ENCODE results near the gene TEAD3. TPM values are rescaled to one million over a fixed set of nuclear protein-coding genes. Genes with fewer than 3 reads are reported as not detected.

Gene TEAD3
- total RNA-seq, 2 experiments from 2014 or later, result 0.07 to 0.12 TPM

DNA sequence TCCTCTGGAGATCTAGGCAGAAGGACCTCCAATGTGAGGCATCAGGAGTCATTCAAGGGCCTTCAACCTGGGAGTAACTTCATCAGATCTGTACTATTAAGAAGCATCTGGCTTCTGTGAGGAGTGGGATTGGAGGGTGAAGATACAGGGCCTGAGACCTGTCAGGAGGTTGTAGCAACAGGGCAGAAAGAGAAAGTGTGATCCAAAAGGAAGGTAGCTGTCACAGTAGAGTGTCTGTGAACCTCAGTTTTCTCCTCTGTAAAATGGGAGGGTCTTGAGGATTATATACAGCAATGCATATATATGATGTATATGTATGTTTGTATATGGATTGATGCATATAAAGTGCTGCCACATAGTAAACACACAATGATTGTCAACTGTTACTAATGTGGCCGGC is 31.2 kb downstream of the TEAD3 start:
- Mint-ChIP-seq H3K36me3 (ENCODE audit: low read depth) (peaks cover 60% of the 10 kb centered on the region), H3K27me3 (no peaks in the 10 kb centered on the region), H3K9me3 (no peaks in the 10 kb centered on the region), H3K27ac (no peak overlapping the region), H3K4me3 (no peak overlapping the region), H3K4me1 (peaks cover 23% of the 10 kb centered on the region)
- ChIA-PET CTCF (interaction anchor here (0.7 to 3.2 kb wide), 11 partner anchors 10 to 168 kb away, joined by 3 to 21 read pairs (median 4); partner anchors contain the start of genes DEF6, FANCE and PPARD), POLR2A (no interaction called here)
- no peak for DNase-seq

DNA sequence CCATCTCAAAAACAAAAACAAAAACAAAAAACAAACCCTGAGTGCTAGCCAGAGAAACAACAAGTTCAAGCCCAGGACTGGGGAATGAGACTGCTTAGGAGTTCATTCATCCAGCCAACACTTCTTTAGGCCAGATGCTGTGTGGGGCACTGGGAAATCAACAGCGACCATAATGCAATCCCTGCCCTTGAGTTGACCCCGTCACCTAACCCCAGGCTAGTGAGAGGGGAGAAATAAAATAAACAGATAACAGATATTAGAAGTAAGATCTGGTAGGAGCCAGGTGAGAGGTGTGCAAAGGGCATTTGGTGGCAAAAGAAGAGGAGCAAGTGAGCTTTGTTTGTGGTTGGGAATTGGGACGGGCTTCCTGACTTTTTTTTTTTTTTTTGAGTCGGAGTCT is 33.6 kb downstream of the TEAD3 start:
- H3K36me3 Mint-ChIP-seq (ENCODE audit: low read depth), result peaks cover 45% of the 10 kb centered on the region
- ChIA-PET CTCF (interaction anchor here (1.2 to 1.3 kb wide), 2 partner anchors 121 to 166 kb away, joined by 3 to 5 read pairs; no protein-coding TSS in a partner anchor), POLR2A (no interaction called here)
- H3K4me3 Mint-ChIP-seq, result no peak overlapping the region
- peaks cover 9% of the 10 kb centered on the region for H3K4me1 Mint-ChIP-seq
- no peak overlapping the region for H3K27ac Mint-ChIP-seq
- no peaks in the 10 kb centered on the region for H3K9me3 Mint-ChIP-seq
- H3K27me3 Mint-ChIP-seq, result no peaks in the 10 kb centered on the region
- no peak for DNase-seq

DNA sequence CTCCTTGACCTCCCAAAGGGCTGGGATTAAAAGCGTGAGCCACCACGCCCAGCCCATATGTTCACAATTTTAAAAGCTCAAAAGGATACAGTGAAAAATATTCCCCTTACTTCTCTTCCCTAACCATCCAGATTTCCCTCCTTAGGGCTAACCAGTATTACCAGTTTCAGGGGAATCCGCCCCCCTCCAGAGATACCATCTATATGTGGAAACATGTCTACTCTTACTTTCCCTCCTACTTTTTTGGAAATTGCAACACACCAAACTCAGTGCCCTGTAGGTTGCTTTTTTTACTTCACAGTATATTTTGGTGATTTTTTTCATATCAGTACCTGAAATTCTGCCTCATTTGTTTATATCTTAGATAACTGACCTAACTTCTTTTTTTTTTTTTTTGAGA is 35.6 kb downstream of the TEAD3 start:
- Mint-ChIP-seq H3K4me1 (no peaks in the 10 kb centered on the region), H3K27ac (no peak overlapping the region), H3K36me3 (ENCODE audit: low read depth) (peaks cover 32% of the 10 kb centered on the region), H3K4me3 (no peak overlapping the region), H3K27me3 (no peaks in the 10 kb centered on the region), H3K9me3 (no peaks in the 10 kb centered on the region)
- CTCF ChIA-PET, result no interaction called here
- POLR2A ChIA-PET, result no interaction called here
- DNase-seq, result no peak

DNA sequence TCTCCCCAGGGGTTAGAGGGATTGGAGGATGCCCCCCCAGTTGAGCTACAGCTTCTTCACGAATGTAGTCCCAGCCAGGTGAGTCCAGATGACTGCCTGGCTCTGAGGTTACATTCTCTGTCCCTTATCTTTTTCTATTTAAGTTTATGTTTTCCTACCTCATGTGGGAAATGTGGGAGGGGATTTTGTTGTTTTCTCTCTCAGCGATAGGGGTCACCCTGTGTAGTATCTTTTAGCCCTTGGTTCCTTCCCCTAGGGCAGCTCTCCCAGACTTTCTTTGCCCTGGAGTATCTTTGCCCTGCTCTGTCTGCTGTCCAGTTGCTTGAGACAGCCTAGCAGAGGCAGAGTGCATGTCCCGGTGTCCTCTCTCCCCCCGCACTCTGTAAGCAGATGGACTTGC is 39.0 kb downstream of the TEAD3 start:
- no peak for DNase-seq
- Mint-ChIP-seq H3K9me3 (no peaks in the 10 kb centered on the region), H3K36me3 (ENCODE audit: low read depth) (peaks cover 28% of the 10 kb centered on the region), H3K4me3 (no peak overlapping the region), H3K27me3 (no peaks in the 10 kb centered on the region), H3K4me1 (peaks cover 27% of the 10 kb centered on the region), H3K27ac (no peak overlapping the region)
- ChIA-PET POLR2A (no interaction called here), CTCF (interaction anchor here (0.6 to 2.0 kb wide), 6 partner anchors 9 to 169 kb away, joined by 3 to 9 read pairs (median 5); partner anchors contain the start of gene RPL10A)

DNA sequence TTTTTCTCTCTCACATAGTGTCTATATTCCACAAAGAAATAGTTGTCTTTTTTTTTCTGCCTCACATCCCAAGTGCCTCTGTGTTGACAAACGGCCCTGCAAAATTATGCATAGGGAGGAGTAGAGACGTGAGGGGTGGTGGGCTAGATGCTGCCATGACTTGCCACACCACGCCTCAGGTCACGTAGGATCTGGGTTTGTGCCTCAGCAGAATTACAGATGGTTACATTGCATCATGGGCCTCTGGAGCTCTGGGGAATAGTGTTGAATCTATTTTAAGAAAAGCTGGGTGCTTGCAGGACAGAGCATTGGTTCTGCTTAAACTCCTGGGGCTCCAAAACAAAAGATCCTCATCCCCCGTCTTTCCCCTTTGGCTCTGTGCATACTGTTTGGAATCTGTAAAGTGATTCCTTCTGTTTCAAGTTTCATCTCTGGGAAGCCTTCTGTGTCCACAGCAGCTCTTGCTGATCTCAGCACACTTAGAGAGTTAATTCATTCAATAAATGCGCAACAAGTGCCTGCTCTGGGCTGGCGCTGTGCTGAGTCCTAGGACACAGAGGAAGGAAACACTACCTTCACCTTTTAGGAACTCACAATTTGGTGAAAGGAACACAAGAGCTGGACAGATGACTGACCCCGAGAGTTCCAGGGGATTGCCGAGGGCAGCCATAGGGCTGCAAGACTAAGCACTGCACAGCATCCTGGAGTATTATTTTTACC is 42.3 kb downstream of the TEAD3 start:
- POLR2A ChIA-PET, result interaction anchor here (0.7 kb wide), 1 partner anchor 151 kb away, joined by 5 read pairs; no protein-coding TSS in a partner anchor
- H3K4me3 Mint-ChIP-seq, result peak overlapping the region; percentile 26
- peaks cover 9% of the 10 kb centered on the region for H3K27me3 Mint-ChIP-seq
- no peaks in the 10 kb centered on the region for H3K9me3 Mint-ChIP-seq
- peaks cover 17% of the 10 kb centered on the region for H3K36me3 Mint-ChIP-seq (ENCODE audit: low read depth)
- H3K4me1 Mint-ChIP-seq, result peaks cover 42% of the 10 kb centered on the region
- no peak overlapping the region for H3K27ac Mint-ChIP-seq
- DNase-seq, result no peak
- CTCF ChIA-PET, result interaction anchor here (0.6 to 7.0 kb wide), 5 partner anchors 12 to 280 kb away, joined by 3 to 65 read pairs (median 4); partner anchors contain the start of genes PPARD and RPL10A

DNA sequence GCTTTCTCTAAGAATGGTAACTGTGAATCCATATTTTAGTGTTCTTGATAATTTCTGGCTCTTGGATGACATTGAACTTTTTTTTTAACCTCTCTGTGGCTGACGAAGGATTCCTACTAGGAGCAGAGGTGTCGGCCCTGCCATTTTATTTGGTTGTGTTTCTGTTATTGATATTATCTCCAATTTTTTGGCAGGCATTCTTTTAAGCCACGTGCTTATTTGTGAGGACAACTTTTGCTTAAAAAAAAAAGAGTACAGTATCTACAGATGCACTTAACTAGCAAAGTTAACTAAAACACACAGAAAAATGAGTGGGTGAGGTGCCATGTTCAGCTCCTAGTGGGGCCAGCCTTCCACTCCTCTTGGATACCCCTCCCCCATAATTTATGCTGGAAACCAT is 43.6 kb downstream of the TEAD3 start:
- peaks cover 13% of the 10 kb centered on the region for H3K36me3 Mint-ChIP-seq (ENCODE audit: low read depth)
- no peak for DNase-seq
- CTCF ChIA-PET, result interaction anchor here (0.8 to 7.0 kb wide), 5 partner anchors 12 to 126 kb away, joined by 3 to 65 read pairs (median 4); partner anchors contain the start of gene PPARD
- peaks cover 47% of the 10 kb centered on the region for H3K4me1 Mint-ChIP-seq
- peaks cover 9% of the 10 kb centered on the region for H3K27me3 Mint-ChIP-seq
- no peaks in the 10 kb centered on the region for H3K9me3 Mint-ChIP-seq
- peak overlapping the region; percentile 9 for H3K27ac Mint-ChIP-seq
- H3K4me3 Mint-ChIP-seq, result peak overlapping the region; percentile 74
- POLR2A ChIA-PET, result no interaction called here

DNA sequence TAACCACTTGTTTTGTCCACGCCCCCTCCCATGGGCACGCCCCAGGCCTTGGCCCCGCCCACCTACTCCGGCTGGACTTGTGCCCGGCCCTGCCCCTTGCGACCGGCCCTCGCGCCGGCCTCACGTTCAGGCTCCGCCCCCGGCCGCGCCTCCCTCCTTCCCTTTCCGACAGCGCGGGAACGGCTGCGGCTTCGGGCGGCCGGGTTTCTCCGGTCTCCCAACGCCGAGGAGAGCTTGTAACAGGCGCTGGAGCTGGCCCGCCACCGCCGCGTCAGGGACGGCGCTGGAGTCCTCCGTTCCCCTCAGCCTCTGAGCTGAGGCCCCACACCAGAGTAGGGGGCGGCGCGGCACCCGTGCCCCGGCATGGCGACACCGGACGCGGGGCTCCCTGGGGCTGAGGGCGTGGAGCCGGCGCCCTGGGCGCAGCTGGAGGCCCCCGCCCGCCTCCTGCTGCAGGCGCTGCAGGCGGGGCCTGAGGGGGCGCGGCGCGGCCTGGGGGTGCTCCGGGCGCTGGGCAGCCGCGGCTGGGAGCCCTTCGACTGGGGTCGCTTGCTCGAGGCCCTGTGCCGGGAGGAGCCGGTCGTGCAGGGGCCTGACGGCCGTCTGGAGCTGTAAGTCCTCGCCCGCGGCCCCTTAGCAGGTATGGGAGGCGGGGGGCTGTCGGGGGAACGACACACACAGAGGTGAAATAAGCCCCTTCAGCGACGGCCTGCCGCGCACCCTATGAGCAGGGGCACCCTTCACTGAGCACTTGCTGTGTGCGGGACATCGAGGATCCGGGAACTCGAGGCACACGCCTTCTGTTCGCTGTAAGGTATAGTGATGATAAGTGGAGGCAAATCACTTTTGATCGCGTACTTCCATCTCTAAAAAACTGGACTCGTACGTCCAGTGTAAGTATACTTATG is 44.4 kb downstream of the TEAD3 start, which contains the start of gene FANCE:
FANCE (plus strand) TSS at position 156 of the 908 bp plus-strand sequence; CDS start at position 364, 208 bp downstream.
- Mint-ChIP-seq H3K36me3 (ENCODE audit: low read depth) (peaks cover 13% of the 10 kb centered on the region), H3K4me3 (peak within 1 kb of the TSS; percentile 81), H3K27me3 (peaks cover 9% of the 10 kb centered on the region), H3K4me1 (peaks cover 48% of the 10 kb centered on the region), H3K27ac (peak within 1 kb of the TSS; percentile 75), H3K9me3 (no peaks in the 10 kb centered on the region)
- ChIA-PET CTCF (interaction anchor here (0.7 to 7.0 kb wide), 13 partner anchors 13 to 157 kb away, joined by 3 to 65 read pairs (median 3); partner anchors contain the start of gene PPARD), POLR2A (no interaction called here)
- DNase-seq, result peak; percentile 91

DNA sequence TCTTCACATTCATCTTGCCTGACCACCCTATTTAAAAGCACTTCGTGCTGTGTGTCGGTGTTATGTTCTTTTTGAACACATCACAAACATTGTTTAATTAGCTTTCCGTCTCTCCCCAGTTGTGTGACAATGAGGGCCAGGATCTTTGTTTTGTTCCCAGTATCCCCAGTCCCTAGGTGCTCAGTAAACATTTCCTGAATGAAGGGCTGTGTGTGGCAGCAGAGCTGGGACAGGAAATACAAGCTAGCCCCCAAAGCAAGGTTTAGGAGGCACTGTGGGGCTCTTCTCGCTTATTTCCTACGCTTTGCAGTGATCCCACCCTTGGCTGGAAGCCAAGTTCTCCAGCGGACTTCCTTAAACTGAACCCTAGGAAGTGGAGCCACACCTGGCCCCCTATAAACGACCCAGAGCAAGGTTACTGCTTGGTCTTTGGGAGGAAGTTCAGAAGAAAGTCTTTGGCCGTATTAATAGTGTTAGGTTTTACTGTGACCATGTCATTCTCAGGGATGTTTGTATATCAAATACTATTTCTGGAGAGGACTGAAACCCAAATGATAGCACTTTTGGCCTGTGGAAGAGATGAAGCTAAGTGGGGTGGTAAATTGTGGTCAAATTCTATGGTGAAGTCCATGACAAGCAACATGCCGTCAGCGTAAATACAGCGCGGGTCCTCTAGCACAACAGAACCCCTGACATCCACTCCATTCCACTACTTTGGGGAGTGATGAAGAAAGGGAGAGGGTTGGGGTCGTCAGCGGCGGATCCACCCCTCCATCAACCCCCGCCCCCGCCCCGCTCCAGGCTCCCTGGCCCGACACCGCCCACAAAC is 45.3 kb downstream of the TEAD3 start:
- peak overlapping the region; percentile 75 for H3K27ac Mint-ChIP-seq
- H3K4me3 Mint-ChIP-seq, result peak overlapping the region; percentile 81
- H3K4me1 Mint-ChIP-seq, result peaks cover 48% of the 10 kb centered on the region
- DNase-seq, result no peak
- peaks cover 9% of the 10 kb centered on the region for H3K27me3 Mint-ChIP-seq
- CTCF ChIA-PET, result interaction anchor here (0.7 to 7.0 kb wide), 16 partner anchors 14 to 156 kb away, joined by 3 to 65 read pairs (median 3); partner anchors contain the start of genes PPARD and RPL10A
- POLR2A ChIA-PET, result interaction anchor here (1.1 kb wide), 1 partner anchor 155 kb away, joined by 4 read pairs; the partner anchor contains the start of gene DEF6
- H3K9me3 Mint-ChIP-seq, result no peaks in the 10 kb centered on the region
- H3K36me3 Mint-ChIP-seq (ENCODE audit: low read depth), result peaks cover 13% of the 10 kb centered on the region

DNA sequence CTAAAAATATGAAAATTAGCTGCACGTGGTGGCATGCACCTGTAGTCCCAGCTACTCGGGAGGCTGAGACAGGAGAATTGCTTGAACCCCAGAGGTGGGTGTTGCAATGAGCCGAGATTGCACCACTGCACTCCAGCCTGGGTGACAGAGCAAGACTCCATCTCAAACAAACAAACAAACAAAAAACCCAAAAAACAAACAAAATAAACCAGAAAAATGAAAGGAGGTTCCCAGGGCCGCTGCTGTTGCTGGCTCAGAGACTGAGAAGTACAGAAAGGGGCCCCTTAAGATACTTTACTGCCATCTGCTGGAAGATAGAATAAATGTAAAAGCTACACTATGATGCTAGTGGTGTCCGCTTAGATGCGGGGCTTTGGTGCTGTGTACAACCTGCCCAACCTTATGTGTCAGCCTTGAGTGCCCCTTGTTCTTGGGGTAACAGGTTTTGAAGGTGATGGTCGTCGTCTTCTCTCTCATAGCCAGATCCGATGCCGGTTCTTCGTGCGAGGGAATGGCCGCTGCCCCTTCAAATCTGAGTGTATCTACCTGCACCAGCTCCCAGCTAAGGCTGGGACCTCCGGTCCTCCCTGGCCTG is 47.5 kb downstream of the TEAD3 start:
- no peaks in the 10 kb centered on the region for H3K9me3 Mint-ChIP-seq
- ChIA-PET CTCF (interaction anchor here (0.6 to 7.0 kb wide), 29 partner anchors 8 to 387 kb away, joined by 3 to 65 read pairs (median 5); partner anchors contain the start of genes PPARD and RPL10A), POLR2A (interaction anchor here (0.6 to 0.7 kb wide), 2 partner anchors 27 to 81 kb away, joined by 3 to 4 read pairs; no protein-coding TSS in a partner anchor)
- peak; percentile 56 for DNase-seq
- peaks cover 9% of the 10 kb centered on the region for H3K27me3 Mint-ChIP-seq
- no peaks in the 10 kb centered on the region for H3K36me3 Mint-ChIP-seq (ENCODE audit: low read depth)
- H3K27ac Mint-ChIP-seq, result peak overlapping the region; percentile 19
- peaks cover 47% of the 10 kb centered on the region for H3K4me1 Mint-ChIP-seq
- no peak overlapping the region for H3K4me3 Mint-ChIP-seq

DNA sequence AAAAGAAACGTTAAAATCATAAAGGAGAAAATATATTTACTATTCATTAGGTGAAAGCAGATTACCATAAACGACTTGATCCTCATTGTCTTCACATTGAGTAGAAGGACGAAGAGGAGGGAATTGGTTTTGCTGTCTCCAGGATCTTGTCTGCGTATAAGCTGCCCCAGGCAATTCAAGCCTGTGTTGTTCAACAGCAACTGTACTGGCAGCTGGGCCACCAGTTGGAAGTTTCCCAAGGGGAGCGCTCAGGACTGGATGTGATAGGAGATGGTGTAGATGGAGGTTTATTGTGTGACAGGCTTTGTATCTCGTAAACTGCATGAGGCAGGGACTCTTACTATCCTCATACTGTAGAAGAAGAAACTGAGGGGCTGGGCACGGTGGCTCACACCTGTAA is 48.7 kb downstream of the TEAD3 start:
- ChIA-PET POLR2A (no interaction called here), CTCF (interaction anchor here (1.3 to 7.0 kb wide), 11 partner anchors 10 to 151 kb away, joined by 3 to 65 read pairs (median 5); partner anchors contain the start of genes PPARD and RPL10A)
- DNase-seq, result no peak
- Mint-ChIP-seq H3K36me3 (ENCODE audit: low read depth) (no peaks in the 10 kb centered on the region), H3K9me3 (no peaks in the 10 kb centered on the region), H3K27me3 (peaks cover 9% of the 10 kb centered on the region), H3K4me1 (peaks cover 36% of the 10 kb centered on the region), H3K27ac (no peak overlapping the region), H3K4me3 (no peak overlapping the region)

DNA sequence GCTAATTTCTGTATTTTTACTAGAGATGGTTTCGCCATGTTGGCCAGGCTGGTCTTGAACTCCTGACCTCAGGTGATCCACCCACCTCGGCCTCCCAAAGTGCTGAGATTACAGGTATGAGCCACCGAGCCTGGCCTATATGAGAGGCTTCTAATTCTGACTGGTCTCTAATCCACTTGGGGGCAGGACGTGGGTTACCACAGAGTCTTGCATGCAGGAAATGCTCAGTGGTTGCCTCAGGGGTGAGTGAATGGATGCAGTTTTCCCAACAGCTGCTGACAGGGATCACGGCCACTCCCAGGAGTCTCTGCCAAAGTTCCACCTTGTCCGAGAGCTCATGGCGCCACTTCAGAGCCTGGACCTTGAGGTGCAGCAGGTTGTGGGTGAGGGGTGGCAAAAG is 51.2 kb downstream of the TEAD3 start:
- H3K4me3 Mint-ChIP-seq, result no peak overlapping the region
- POLR2A ChIA-PET, result no interaction called here
- H3K36me3 Mint-ChIP-seq (ENCODE audit: low read depth), result no peaks in the 10 kb centered on the region
- CTCF ChIA-PET, result interaction anchor here (0.6 to 3.0 kb wide), 5 partner anchors 83 to 153 kb away, joined by 3 to 9 read pairs (median 3); partner anchors contain the start of genes DEF6 and PPARD
- DNase-seq, result peak; percentile 62
- H3K27ac Mint-ChIP-seq, result no peak overlapping the region
- H3K27me3 Mint-ChIP-seq, result no peaks in the 10 kb centered on the region
- peaks cover 21% of the 10 kb centered on the region for H3K4me1 Mint-ChIP-seq
- no peaks in the 10 kb centered on the region for H3K9me3 Mint-ChIP-seq
